Endometrium (tissue), 2 donors: Measurements from ENCODE around the gene NACC1.

Experiments
- FAIRE-seq: peaks from 2 replicates; lab custom pipeline; 2012; peaks lifted over from hg19 to GRCh38; lab: Jason Lieb, UNC
- donor health status: control.
- donor health status: control.

The NACC1 gene

GRCh38 chr19:13120817-13121216 lies 2.8 kb downstream of the NACC1 start:
- no peak for FAIRE-seq

- FAIRE-seq, result no peak
Measured at GRCh38 chr19:13121551-13122274, 3.6 kb downstream of the NACC1 start.

- FAIRE-seq, result no peak
Measured at GRCh38 chr19:13122275-13122878, 4.3 kb downstream of the NACC1 start.

DNA sequence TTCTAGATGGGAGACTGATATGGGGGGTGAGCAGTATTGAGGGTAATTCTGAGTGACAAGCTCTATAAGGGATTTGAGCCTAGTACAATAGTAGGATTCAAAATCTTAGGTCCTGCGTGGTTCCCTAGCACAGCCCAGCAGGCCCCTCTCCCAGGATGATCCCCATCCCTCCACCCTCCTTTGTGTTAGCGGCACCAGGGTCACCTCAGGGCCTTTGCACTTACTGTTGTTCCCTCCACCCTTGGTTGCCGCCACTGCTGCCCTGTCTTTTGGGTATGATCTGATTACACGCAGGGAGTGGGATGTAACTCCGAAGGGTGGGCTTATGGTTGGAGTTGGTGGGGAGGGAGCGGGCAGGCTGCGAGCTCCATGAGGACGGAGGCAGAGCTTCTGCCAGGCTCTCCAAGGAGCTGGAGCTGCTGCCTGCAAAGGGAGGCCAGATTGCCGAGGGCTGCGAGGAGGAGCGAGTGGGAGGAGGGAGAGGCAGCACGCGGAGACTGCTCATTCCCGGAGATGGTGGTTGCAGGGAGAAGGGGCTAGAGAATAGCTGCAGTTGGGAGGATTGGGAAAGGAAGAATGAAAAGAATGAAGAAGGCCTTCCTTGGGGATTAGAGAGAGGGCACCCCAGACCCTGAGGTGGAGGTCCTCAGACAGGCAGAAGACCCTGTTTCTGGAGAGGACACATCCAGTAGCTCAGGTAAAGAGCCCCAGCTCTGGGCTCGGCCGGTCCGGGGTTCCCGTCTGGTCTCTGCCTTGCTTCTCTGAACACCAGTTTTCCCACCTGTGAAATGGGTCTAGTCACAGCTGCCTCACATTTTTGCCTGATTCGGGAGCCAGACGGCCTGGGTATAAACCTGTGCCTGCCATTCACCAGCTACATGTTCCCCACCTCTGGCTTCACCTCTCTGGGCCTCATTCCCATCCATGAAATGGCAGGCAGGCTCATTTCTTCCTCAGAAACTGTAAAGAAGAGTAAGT lies 5.2 kb downstream of the NACC1 start:
- FAIRE-seq, result no peak

DNA sequence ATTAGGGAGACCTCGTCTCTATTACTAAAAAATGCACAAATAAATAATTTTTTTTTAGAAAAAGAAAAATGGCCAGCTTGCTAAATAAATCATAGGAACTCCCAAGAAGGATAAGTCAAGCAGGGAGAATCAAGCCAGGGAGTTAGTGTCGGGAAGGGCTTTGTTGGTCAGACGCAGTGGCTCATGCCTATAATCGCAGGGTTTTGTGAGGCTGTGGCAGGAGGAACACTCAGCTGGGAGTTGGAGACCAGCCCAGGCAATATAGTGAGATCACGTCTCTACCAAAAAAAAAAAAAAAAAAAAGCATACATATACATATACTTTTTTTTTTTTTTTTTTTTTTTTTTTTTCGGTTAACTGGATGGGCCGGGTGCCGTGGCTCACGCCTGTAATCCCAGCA lies 9.0 kb downstream of the NACC1 start:
- FAIRE-seq, result no peak

DNA sequence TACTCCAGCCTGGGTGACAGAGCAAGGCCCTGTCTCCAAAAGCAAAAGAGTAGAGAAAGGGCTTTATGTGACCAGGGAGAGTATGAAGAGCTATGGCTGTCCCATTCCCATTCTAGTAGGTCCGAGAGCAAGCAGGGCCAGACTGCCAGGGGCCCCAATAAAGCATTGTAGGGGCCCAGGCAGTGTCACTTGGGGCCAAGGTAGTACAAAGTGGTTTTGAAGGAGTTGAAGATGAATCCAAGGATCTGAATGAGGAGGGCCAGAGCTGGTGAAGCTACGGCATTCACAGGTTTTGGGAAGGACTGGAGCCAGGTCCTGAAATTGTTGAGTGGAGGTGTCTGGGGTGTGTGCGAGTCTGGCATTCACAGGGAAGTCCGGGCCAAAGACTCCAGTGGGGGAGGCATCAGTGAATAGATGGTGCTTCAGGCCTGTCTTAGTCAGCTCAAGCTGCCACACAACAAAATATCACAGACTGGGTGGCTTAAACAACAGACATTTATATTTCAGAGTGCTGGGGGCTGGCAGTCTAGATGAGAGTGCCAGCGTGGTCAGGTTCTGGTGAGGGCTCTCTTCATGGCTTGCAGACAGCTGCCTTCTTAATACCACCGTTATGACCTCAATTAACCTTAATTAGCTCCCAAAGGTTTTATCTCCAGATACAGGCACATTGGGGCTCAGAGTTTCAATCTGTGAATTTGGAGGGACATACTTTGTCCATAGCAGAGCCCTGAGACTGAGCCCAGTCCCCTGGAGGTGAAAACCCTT lies 9.9 kb downstream of the NACC1 start:
- FAIRE-seq, result no peak

GRCh38 chr19:13128583-13128982 lies 10.5 kb downstream of the NACC1 start:
- FAIRE-seq, result no peak

DNA sequence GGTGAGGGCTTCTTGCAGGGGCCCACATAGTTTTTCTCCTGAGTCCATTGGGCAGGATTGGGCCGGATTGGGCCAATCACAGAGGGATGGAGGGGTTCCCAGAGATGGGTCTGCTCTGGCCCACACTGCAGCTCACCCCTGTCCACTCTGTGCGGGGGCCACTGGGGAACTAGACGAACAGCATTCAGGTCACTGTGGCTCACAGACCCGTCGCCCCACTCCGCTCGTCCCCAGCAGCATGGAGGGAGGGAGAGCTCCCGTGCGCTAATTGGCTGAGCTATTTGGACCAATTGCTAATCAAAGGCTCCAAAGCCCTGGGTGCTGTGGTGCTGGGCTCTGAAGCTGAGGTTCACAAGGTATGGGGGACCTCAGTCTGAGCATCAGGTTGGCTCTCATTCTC lies 11.3 kb downstream of the NACC1 start:
- no peak for FAIRE-seq

DNA sequence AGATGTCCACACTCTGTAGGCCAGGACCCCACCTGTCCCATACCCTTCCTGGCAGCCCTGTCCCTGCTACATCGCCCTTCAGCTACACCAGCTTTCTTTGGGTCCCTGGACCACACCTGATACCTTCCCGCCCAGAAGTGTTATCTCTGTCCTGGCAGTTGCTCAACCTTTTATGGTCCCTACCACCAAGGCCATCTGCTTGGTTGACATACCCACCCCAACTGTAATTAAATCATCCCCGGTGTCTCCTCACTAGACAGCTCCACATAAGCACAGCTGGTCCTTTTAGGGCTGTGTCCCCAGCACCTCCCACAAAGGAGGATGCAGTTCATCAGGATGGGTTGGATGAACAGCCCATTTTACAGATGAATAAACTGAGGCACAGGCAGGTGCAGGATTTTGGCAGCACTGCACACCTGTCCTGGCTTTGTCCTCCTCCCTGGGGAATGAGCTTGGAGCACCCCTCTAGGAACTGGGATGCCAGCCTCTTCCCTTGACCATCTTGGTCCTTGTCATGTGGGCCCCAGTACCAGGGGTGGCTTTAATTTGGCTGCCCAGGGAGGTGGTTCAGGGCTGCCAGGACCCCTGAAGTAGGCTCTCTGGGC lies 12.9 kb downstream of the NACC1 start:
- no peak for FAIRE-seq

DNA sequence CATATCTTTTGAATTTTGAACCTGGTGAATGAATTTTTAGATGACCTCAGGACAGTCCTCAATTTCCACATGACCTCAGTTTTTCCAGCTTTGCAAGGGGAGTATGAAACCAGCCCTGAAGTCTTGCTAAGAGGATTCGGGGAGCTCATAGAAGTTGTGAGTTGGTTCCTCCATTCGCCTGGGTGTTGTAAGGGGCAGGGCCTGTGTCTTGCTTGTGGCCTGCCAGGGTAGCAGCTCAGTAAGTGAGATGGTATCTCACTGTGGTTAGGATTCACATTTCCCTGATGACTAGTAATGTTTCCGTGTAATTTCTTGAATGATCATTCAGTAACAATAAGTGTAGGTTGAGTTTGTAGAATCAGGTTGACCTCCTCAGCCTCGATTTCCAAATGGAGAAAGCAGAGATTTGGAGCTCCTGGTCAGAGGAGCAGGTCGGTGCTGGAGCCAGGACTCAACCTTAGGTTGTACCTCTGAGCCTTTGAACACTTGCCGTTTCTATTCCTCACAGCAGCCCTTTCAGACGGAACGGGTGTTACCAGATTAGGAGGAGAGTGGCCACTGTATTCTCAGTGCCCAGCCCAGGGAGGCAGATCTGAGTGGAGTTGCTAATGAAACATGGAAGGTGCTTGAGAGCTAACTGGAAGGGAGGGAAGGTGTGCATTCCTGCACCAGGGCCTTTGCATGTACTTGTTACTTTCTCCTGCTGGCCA lies 14.6 kb downstream of the NACC1 start:
- FAIRE-seq, result no peak

DNA sequence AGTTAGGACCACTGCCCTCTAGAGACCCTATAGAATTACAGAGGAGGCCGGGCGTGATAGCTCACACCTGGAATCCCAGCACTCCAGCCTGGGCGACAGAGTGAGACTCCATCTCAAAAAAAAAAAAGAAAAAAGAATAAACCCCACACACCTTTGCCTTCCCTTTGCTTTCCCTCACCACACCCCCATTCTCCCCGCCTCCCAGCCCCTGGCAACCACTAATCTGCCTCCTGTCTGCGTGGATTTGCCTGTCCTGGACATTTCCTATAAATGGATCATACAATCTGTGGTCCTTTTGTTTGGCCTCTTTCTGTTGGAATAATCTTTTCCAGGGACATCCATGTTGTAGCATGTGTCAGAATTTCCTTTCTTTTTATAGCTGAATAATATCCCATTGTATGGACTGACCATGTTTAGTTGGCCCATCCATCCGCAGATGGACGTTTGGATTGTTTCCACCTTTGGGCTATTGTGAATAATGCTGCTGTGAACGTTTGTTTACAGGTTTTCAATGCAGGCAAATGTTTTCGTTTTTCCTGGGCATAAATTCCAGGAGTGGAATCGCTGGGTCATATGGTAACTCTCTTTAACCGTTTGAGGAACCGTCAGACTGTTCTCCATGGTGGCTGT lies 15.3 kb downstream of the NACC1 start:
- FAIRE-seq, result no peak

GRCh38 chr19:13134626-13135025 lies 16.6 kb downstream of the NACC1 start:
- no peak for FAIRE-seq

- no peak for FAIRE-seq
Measured at GRCh38 chr19:13135068-13136062, 17.3 kb downstream of the NACC1 start.

- no peak for FAIRE-seq
Measured at GRCh38 chr19:13137290-13137794, 19.3 kb downstream of the NACC1 start.

DNA sequence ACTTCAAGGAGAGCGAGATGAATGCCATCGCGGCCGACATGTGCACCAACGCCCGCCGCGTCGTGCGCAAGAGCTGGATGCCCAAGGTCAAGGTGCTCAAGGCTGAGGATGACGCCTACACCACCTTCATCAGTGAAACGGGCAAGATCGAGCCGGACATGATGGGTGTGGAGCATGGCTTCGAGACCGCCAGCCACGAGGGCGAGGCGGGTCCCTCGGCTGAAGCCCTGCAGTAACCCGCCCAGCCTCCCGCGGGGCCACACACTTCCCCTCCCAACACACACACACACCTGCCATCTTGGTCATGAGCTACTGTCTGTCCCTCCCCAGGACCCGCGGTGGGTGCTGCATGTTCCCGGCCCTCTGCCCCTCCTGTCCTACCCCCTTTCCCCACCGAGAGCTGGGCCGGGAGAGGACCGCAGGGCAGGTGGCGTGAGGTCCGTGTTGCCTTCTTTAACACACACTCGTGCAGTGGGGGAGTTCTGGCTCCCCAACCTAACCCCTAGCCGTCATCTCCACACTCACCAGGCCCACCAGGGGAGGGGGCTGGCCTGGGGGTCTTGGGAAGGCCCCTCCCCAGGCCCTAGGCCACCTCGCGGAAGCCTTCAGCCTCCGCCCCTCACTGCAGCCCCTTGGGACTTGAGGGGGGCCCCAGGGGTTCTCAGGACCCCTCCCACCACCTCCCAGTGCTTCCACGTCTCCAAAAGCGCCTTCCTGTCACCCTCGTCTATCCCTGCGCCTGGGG lies 20.3 kb downstream of the NACC1 start:
- no peak for FAIRE-seq

- no peak for FAIRE-seq
Measured at GRCh38 chr19:13138916-13139198, 20.8 kb downstream of the NACC1 start.

DNA sequence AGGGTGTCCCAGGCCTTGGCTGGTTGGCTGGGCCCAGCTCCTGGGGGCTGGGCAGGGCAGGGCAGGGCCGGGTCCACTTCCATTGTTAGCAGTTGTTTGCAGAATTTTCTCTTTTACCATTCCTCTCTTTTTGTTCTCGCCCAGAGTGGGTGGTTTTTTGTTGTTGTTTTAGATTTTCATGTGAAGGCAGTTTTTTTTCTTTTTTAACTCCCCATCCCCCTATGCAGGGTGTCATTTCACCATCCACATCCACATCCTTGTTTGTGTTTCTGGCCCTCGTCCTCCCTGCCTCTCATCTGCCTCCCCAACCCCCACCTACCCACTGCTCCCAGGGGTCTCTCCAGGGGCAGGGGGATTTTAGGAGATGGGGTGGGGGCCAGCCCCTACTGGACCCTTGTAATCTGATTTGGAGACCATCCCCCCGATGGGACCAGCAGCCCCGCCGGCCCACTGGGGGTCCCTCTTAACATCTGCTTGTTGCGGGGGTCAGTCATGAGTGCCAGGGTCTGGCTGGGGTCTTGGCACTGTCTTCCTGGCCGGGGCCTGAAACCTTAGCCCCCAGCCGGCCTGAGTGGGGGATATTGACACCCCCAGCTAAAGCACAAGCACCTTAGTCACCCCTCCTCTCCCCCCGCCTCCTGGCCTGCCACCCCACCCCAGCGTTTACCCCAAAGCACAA lies 21.7 kb downstream of the NACC1 start:
- no peak for FAIRE-seq
